Measurements from ENCODE around the gene FSTL1. TPM values are rescaled to one million over a fixed set of nuclear protein-coding genes. Genes with fewer than 3 reads are reported as not detected.

FSTL1 gene
- polyA plus RNA-seq, 1 of the 3 experiments (the other 2 are of a cell fraction), result 329 TPM

DNA sequence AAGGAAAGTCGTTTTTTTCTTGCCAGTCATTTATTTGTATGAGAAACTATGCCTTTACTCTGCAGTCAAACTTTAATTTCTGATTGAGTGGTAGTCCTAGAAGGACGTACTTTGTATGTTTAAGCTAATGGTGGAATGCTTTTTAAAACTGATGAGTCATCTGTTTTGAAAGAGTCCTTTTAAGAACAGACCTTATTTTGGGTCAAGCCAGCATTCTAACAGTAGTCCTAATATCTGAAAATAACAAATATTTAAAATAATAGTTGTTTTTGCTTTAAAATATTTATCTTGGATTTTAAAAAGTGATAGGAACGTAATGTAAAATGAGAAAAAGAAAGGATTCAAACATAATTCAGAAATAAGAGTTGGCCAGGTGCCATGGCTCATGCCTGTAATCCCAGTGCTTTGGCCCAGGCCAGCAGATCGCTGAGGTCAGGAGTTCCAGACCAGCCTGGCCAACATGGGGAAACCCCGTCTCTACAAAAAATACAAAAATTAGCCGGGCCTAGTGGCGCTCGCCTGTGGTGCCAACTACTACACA lies 100.3 kb downstream of the FSTL1 start:
- peaks cover 13% of the 10 kb centered on the region for H4K20me1 ChIP-seq (ENCODE audit: insufficient read depth)
- 47% methylated on average over 8 of the region's 8 CpGs for WGBS (ENCODE audit: low lambda C conversion rate)
- H3K36me3 ChIP-seq (replicated peaks in 1 of 2; ENCODE audit: control insufficient read depth in 1 of 2, insufficient read depth in 2 of 2, low read length in 1 of 2), result peaks cover 0 to 6% of the 10 kb centered on the region in 2 experiments
- H3K9me3 ChIP-seq, result no peaks in the 10 kb centered on the region
- no peaks in the 10 kb centered on the region for H3K9me2 ChIP-seq
- no peaks in the 10 kb centered on the region for H3K27me3 ChIP-seq (ENCODE audit: insufficient read depth)
- ChIA-PET CTCF (interaction anchor here (0.6 to 3.0 kb wide), 4 partner anchors 12 to 163 kb away, joined by 3 to 9 read pairs (median 4); no protein-coding TSS in a partner anchor), POLR2A (interaction anchor here (2.2 to 3.4 kb wide), 2 partner anchors 66 to 255 kb away, joined by 11 to 28 read pairs; partner anchors contain the start of gene GSK3B)
- no peak for DNase-seq
- H3K9ac ChIP-seq, result peak overlapping the region; percentile 76; the same call in 1 of the 2 replicates
- H3K4me3 ChIP-seq (ENCODE audit: low read depth in 2 of 2, low read length in 1 of 2), result peak overlapping the region; percentile 90 to 94; a peak in 2 of 4 replicates
- peak overlapping the region; percentile 92 for H3K4me2 ChIP-seq
- peak overlapping the region; percentile 87 to 96 for H3K27ac ChIP-seq (ENCODE audit: low read depth in 2 of 2, low read length in 1 of 2)
- peak; percentile 63 for TF ChIP-seq NFIC (IDR thresholded peaks at IDR 0.05; ENCODE audit: borderline replicate concordance)
- TF ChIP-seq EZH2phosphoT487 (IDR thresholded peaks at IDR 0.05; ENCODE audit: borderline replicate concordance, low read depth), result no peak
- peaks cover 13% of the 10 kb centered on the region for H3F3A ChIP-seq (replicated peaks; ENCODE audit: insufficient read depth)
- H3K4me1 ChIP-seq (ENCODE audit: control insufficient read depth in 1 of 2, insufficient read depth in 2 of 2, low read depth in 1 of 2, low read length in 1 of 2), result peaks cover 6 to 12% of the 10 kb centered on the region in 2 experiments; a peak in 3 of 4 replicates
- H2AFZ ChIP-seq (ENCODE audit: low read depth), result peak overlapping the region; percentile 99
- peaks cover 34% of the 10 kb centered on the region for H3K79me2 ChIP-seq (ENCODE audit: insufficient read depth)

DNA sequence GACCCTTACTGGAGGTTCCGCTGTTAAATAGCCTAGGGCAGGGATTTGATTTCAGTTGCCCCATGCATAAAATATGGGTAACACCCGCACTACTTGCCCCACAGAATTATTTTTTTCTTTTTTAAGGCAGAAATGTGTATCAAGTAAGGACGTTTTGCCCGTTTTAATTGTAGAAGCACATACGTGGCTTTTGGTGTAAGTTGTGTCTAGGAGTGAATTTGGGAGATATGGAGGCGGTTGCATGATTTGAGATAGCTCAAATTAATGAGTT lies 101.0 kb downstream of the FSTL1 start:
- Histone ChIP-seq H3K4me1 (ENCODE audit: control insufficient read depth in 1 of 2, insufficient read depth in 2 of 2, low read depth in 1 of 2, low read length in 1 of 2) (peaks cover 6 to 12% of the 10 kb centered on the region in 2 experiments; a peak in 3 of 4 replicates), H3K27ac (ENCODE audit: low read depth in 2 of 2, low read length in 1 of 2) (peak overlapping the region; percentile 87 to 96), H4K20me1 (ENCODE audit: insufficient read depth) (peaks cover 19% of the 10 kb centered on the region), H3K36me3 (replicated peaks in 1 of 2; ENCODE audit: control insufficient read depth in 1 of 2, insufficient read depth in 2 of 2, low read length in 1 of 2) (peaks cover 0 to 9% of the 10 kb centered on the region in 2 experiments), H2AFZ (ENCODE audit: low read depth) (peak overlapping the region; percentile 99), H3K9me2 (no peaks in the 10 kb centered on the region), H3K9me3 (no peaks in the 10 kb centered on the region), H3K4me3 (ENCODE audit: low read depth in 2 of 2, low read length in 1 of 2) (peak overlapping the region; percentile 90 to 94), H3F3A (replicated peaks; ENCODE audit: insufficient read depth) (peaks cover 13% of the 10 kb centered on the region), H3K4me2 (peak overlapping the region; percentile 92), H3K27me3 (ENCODE audit: insufficient read depth) (no peaks in the 10 kb centered on the region), H3K79me2 (ENCODE audit: insufficient read depth) (peaks cover 41% of the 10 kb centered on the region), H3K9ac (peak overlapping the region; percentile 76)
- DNase-seq, result no peak
- ChIA-PET CTCF (interaction anchor here (0.6 to 3.0 kb wide), 6 partner anchors 12 to 209 kb away, joined by 3 to 10 read pairs (median 4); no protein-coding TSS in a partner anchor), POLR2A (interaction anchor here (0.9 to 3.4 kb wide), 3 partner anchors 67 to 456 kb away, joined by 3 to 28 read pairs (median 11); partner anchors contain the start of gene GSK3B)
- TF ChIP-seq RAD21 (IDR thresholded peaks at IDR 0.05; ENCODE audit: low read length) (no peak), EP300 (IDR thresholded peaks at IDR 0.05; ENCODE audit: borderline replicate concordance in 1 of 2, low read depth in 1 of 2, low read length in 1 of 2) (no peak), CHD2 (IDR thresholded peaks at IDR 0.05; ENCODE audit: low read length, partially characterized antibody) (no peak), TEAD4 (IDR thresholded peaks at IDR 0.05; ENCODE audit: borderline replicate concordance, insufficient read depth) (no peak), EZH2phosphoT487 (IDR thresholded peaks at IDR 0.05; ENCODE audit: borderline replicate concordance, low read depth) (no peak), GATA2 (CRISPR knock-in tag; IDR thresholded peaks at IDR 0.05) (no peak), YY1 (IDR thresholded peaks at IDR 0.05; ENCODE audit: low read depth) (no peak), SMC3 (IDR thresholded peaks at IDR 0.05; ENCODE audit: low read depth, low read length) (no peak), ZBTB33 (IDR thresholded peaks at IDR 0.05; ENCODE audit: borderline replicate concordance, low read depth) (no peak), ELF1 (IDR thresholded peaks at IDR 0.05) (no peak), FOSL2 (IDR thresholded peaks at IDR 0.05; ENCODE audit: borderline replicate concordance, low read depth) (no peak), POLR2AphosphoS5 (IDR thresholded peaks at IDR 0.05; ENCODE audit: low read depth, low read length) (no peak)
- TF ChIP-seq, protein P1, sequence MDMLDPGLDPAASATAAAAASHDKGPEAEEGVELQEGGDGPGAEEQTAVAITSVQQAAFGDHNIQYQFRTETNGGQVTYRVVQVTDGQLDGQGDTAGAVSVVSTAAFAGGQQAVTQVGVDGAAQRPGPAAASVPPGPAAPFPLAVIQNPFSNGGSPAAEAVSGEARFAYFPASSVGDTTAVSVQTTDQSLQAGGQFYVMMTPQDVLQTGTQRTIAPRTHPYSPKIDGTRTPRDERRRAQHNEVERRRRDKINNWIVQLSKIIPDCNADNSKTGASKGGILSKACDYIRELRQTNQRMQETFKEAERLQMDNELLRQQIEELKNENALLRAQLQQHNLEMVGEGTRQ (IDR thresholded peaks at IDR 0.05; ENCODE audit: borderline replicate concordance, low read depth, low read length), result no peak
- TF ChIP-seq, protein P2, sequence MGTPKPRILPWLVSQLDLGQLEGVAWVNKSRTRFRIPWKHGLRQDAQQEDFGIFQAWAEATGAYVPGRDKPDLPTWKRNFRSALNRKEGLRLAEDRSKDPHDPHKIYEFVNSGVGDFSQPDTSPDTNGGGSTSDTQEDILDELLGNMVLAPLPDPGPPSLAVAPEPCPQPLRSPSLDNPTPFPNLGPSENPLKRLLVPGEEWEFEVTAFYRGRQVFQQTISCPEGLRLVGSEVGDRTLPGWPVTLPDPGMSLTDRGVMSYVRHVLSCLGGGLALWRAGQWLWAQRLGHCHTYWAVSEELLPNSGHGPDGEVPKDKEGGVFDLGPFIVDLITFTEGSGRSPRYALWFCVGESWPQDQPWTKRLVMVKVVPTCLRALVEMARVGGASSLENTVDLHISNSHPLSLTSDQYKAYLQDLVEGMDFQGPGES (IDR thresholded peaks at IDR 0.05; ENCODE audit: low read depth, low read length), result no peak
- WGBS (ENCODE audit: low lambda C conversion rate), result 3% methylated on average over 6 of the region's 6 CpGs

Measured in SK-N-SH (cell line).